MCF 10A (cell line): Measurements from ENCODE around the gene MIB2. TPM values are rescaled to one million over a fixed set of nuclear protein-coding genes. Genes with fewer than 3 reads are reported as not detected.
A peak's percentile ranks its signal among the peaks of the same experiment; 100 is the strongest.
"Not testable (repeated sequence)": the region's sequence is repeated elsewhere in the genome, so short reads cannot be mapped to it uniquely, and the experiment has no call there.

Experiments
- BruUV-seq: library from RNA; stranded (reverse); fragments of 400-500 nt; replicated peaks from 2 replicates; lab custom pipeline; 2021; lab: Mats Ljungman, UMichigan
- CTCF ChIA-PET: fragments of 300-600 bp; sonication (Branson Sonifier 250); formaldehyde crosslinking; extraction: SDS; loops from one replicate; lab custom pipeline; 2021; ENCODE audit warnings: antibody characterized with exemption, inconsistent platforms; lab: Yijun Ruan, JAX
- POLR2A ChIA-PET: fragments of 300-600, 350-650 bp; sonication (Branson Sonifier 250); formaldehyde crosslinking; extraction: SDS; loops from one replicate; lab custom pipeline; 2020; ENCODE audit warnings: antibody characterized with exemption, inconsistent platforms; lab: Yijun Ruan, JAX
- DNase-seq: peaks from one replicate; pipeline ENCODE4 v3.0.0-alpha.2; 2018; ENCODE audit not compliant: unreplicated experiment
- H3K27ac Mint-ChIP-seq: one replicate; pipeline ENCODE4 v1.8.0; 2022; ENCODE audit warnings: mild to moderate bottlenecking, low read depth, mixed read lengths; ENCODE audit not compliant: unreplicated experiment
- H3K27me3 Mint-ChIP-seq: one replicate; pipeline ENCODE4 v1.8.0; 2022; ENCODE audit warnings: mixed read lengths; ENCODE audit not compliant: insufficient read depth, unreplicated experiment
- H3K36me3 Mint-ChIP-seq: one replicate; pipeline ENCODE4 v1.8.0; 2022; ENCODE audit warnings: mild to moderate bottlenecking, moderate library complexity, mixed read lengths; ENCODE audit not compliant: insufficient read depth, unreplicated experiment
- H3K4me1 Mint-ChIP-seq: one replicate; pipeline ENCODE4 v1.8.0; 2022; ENCODE audit warnings: mixed read lengths; ENCODE audit not compliant: insufficient read depth, unreplicated experiment
- H3K4me3 Mint-ChIP-seq: one replicate; pipeline ENCODE4 v1.8.0; 2022; ENCODE audit warnings: mild to moderate bottlenecking, moderate library complexity, mixed read lengths; ENCODE audit not compliant: unreplicated experiment
- H3K9me3 Mint-ChIP-seq: one replicate; pipeline ENCODE4 v1.8.0; 2022; ENCODE audit warnings: mixed read lengths; ENCODE audit not compliant: unreplicated experiment
- intact Hi-C: fragments of 100-400 bp; cut with micrococcal nuclease; formaldehyde crosslinking; loops from 2 replicates; pipeline ENCODE4 v1.14.1; 2022
- total RNA-seq: library from RNA; stranded (reverse); gene quantifications from 2 replicates; pipeline ENCODE4 v1.2.3, GENCODE V29; 2022

Gene MIB2
- total RNA-seq, 1 experiment from 2014 or later = 46.4 TPM

DNA sequence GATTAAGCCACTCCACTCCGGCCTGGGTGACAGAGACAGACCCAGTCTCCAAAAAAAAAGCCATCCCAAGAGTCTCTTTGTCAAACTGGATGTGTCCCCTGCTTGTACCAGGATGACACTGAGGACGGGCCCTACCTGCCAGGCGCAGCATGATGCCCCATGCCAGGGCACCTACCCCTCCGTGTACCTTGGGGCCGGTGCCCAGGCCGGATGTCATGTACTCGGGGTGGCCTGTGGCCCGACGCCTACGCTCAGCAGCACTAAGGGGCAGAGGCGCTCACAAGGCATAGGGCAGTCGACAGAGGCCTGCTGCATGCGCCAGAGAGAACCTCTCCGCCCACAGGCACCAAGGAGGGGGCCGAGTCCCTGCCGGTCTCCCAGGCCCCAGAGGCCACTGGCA, 24.1 kb downstream of the MIB2 start:
- DNase-seq, BruUV-seq, H3K36me3 Mint-ChIP-seq, POLR2A ChIA-PET, H3K4me1 Mint-ChIP-seq, CTCF ChIA-PET, intact Hi-C loops, H3K9me3 Mint-ChIP-seq, H3K27ac Mint-ChIP-seq, H3K27me3 Mint-ChIP-seq, H3K4me3 Mint-ChIP-seq: not testable (repeated sequence)

- intact Hi-C loops, H3K9me3 Mint-ChIP-seq, H3K36me3 Mint-ChIP-seq, CTCF ChIA-PET, H3K27me3 Mint-ChIP-seq, H3K27ac Mint-ChIP-seq, POLR2A ChIA-PET, DNase-seq, H3K4me3 Mint-ChIP-seq, H3K4me1 Mint-ChIP-seq, BruUV-seq: not testable (repeated sequence)
Observed at GRCh38 chr1:1640081-1640480, 24.8 kb downstream of the MIB2 start.

- H3K36me3 Mint-ChIP-seq, H3K9me3 Mint-ChIP-seq, H3K4me3 Mint-ChIP-seq, POLR2A ChIA-PET, H3K27ac Mint-ChIP-seq, BruUV-seq, intact Hi-C loops, H3K27me3 Mint-ChIP-seq, H3K4me1 Mint-ChIP-seq, DNase-seq: not testable (repeated sequence)
- CTCF ChIA-PET = interaction anchor here (0.6 kb wide), 1 partner anchor 39 kb away, joined by 3 read pairs; no protein-coding TSS in a partner anchor
Observed at GRCh38 chr1:1640711-1641461, 25.6 kb downstream of the MIB2 start.

DNA sequence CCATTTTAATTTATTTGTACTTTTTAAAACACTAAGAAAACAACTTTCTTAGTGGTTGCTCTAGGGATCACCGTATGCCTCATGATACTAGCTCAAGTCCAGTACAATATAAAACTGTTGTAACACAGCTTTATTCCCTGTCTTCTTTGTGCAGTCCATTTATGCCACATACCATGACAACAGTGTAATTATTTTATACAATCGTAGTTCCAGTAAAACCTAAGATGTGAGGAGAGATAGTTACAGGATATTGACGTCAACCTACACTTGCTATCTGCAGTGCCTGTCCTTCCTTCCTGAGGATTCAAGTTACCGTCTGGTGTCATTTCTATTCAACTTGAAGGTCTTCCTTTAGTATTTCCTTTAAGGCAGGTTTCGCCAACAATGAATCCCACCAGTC, 31.0 kb downstream of the MIB2 start:
- CTCF ChIA-PET, H3K27ac Mint-ChIP-seq, POLR2A ChIA-PET, H3K27me3 Mint-ChIP-seq, H3K4me1 Mint-ChIP-seq, DNase-seq, BruUV-seq, intact Hi-C loops, H3K9me3 Mint-ChIP-seq, H3K4me3 Mint-ChIP-seq: not testable (repeated sequence)
- peaks cover 56% of the 10 kb centered on the region for H3K36me3 Mint-ChIP-seq

DNA sequence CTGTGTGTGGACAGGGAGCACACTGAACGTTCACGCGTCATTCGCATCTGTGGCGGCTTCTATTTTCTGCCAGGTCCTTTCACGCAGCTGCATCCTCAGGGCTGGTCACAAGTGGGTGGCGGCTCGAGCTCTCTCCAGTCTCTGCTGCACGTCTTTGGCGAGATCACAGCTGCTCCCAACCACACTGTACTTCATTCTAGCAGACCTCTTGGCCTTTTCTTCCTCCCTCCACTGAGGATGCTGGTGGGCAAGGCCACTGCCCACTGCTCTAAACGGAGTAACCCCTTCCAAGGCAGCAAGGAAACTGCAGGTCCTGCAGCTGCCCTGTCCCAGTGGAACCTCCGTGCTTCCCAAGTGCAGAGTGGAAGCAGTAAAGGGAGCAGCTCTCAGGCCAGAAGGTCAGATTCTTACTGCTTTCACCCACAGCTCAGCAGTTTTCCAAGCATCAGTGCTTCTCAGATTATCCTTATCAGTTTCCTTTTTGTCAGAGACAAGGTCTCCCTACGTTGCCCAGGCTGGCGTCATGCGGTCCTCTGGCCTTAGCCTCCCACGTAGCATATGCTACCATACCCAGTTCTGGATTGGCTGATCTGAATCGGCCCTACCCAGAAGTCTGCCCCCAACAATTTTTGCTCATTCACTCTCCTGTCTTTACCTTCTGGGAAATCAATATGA, 32.4 kb downstream of the MIB2 start:
- BruUV-seq, H3K27me3 Mint-ChIP-seq, DNase-seq, intact Hi-C loops, H3K9me3 Mint-ChIP-seq, H3K4me1 Mint-ChIP-seq, POLR2A ChIA-PET, H3K4me3 Mint-ChIP-seq, CTCF ChIA-PET, H3K27ac Mint-ChIP-seq: not testable (repeated sequence)
- peaks cover 69% of the 10 kb centered on the region for H3K36me3 Mint-ChIP-seq

GRCh38 chr1:1648265-1648664, 33.0 kb downstream of the MIB2 start:
- intact Hi-C loops, CTCF ChIA-PET, H3K4me3 Mint-ChIP-seq, H3K9me3 Mint-ChIP-seq, H3K4me1 Mint-ChIP-seq, H3K27ac Mint-ChIP-seq, DNase-seq, BruUV-seq, H3K27me3 Mint-ChIP-seq, POLR2A ChIA-PET: not testable (repeated sequence)
- H3K36me3 Mint-ChIP-seq = peaks cover 72% of the 10 kb centered on the region

DNA sequence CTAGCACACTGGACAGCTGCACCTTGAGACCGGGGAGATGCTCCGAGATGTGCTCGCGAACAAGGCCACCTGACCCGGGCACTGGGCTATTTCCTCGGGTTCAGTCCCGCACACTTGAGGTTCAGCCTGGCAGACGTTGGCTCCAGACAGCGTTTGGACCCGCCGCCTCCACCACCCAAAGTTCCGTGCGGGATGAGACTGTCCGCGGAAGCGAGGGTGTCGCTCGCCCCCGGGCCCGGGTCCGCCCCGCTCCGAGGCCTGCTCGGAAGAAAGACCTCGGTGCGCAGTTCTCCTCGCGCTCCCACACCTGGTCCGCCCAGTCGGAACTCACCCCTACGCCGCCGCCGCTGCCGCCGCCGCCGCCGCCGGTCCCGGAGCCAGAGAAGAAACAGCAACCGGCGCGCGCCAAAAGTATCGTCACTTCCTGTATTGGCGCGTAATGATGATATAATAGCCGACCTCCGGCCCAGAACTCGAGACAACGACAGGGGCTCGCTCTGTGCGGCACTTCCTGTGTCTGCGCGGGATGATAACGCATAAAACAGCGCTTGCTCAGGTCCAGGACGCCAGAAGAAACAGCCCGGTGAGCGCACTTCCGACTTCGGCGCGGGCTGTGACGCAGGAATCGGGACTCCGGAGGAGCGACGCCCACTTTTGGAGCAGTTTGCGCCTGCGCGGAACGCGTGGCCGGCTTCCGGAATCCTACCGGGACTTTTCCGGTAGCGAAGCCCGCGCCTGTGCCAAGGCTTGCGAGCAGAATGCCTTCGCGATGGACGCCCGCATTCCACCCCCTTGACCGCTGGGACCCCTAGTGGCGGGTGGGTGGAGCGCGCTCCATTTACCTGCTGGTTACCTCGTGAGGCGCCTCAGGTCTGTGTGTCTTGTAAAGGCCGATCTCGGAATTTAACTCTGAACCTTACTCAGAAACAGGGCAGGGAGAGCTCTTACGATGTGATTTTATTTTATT, 43.6 kb downstream of the MIB2 start, which contains the start of gene CDK11B:
TSS of gene CDK11B (minus strand) at position 422 of the 967 bp plus-strand sequence. CDS start 1,519 bp downstream, outside the sequence.
- H3K4me1 Mint-ChIP-seq, H3K27me3 Mint-ChIP-seq, intact Hi-C loops, CTCF ChIA-PET, H3K9me3 Mint-ChIP-seq, BruUV-seq: not testable (repeated sequence)
- Mint-ChIP-seq H3K36me3 (peaks cover 32% of the 10 kb centered on the region), H3K27ac (peak within 1 kb of the TSS; percentile 98), H3K4me3 (peak within 1 kb of the TSS; percentile 88)
- peak; percentile 96 for DNase-seq
- POLR2A ChIA-PET = interaction anchor here (1.1 kb wide), 1 partner anchor 66 kb away, joined by 4 read pairs; no protein-coding TSS in a partner anchor

DNA sequence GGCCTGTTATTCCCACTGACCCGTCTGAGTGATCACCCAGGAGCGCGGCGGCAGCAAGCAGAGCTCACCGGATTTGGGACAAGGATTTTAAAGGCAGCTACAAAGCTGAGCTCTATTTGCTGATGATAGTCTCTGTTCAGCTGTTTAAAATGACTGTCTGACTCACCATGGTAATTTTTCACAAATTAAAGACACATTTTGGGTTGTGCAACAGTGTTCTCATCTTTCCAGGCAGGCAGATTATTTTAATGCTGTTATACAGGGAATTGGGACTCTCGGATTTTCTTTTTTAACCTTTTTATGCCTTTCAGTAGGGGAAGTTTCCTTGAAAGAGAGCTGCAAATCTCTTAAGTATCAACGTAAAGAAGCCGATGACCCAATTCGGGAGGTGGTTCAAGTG, 47.1 kb downstream of the MIB2 start:
- DNase-seq, H3K27me3 Mint-ChIP-seq, CTCF ChIA-PET, H3K9me3 Mint-ChIP-seq, H3K4me1 Mint-ChIP-seq, H3K27ac Mint-ChIP-seq, H3K4me3 Mint-ChIP-seq, POLR2A ChIA-PET, intact Hi-C loops, BruUV-seq: not testable (repeated sequence)
- peaks cover 22% of the 10 kb centered on the region for H3K36me3 Mint-ChIP-seq
